ENCODE data around the gene AMZ1.
"Not testable (repeated sequence)": the region's sequence is repeated elsewhere in the genome, so short reads cannot be mapped to it uniquely, and the experiment has no call there.

The AMZ1 gene

GRCh38 chr7:2714636-2715035 lies 26.6 kb downstream of the AMZ1 start:
- DNase-seq, result no peak

GRCh38 chr7:2715341-2716231 lies 27.6 kb downstream of the AMZ1 start:
- DNase-seq, result peak; percentile 80

GRCh38 chr7:2716488-2716887 lies 28.5 kb downstream of the AMZ1 start:
- no peak for DNase-seq

- no peak for DNase-seq
These were observed 28.9 kb downstream of the AMZ1 start for GRCh38 chr7:2716906-2717292.

GRCh38 chr7:2717293-2718261 lies 29.6 kb downstream of the AMZ1 start:
- no peak for DNase-seq

GRCh38 chr7:2718296-2718965 lies 30.4 kb downstream of the AMZ1 start:
- DNase-seq, result no peak

GRCh38 chr7:2719007-2719406 lies 31.0 kb downstream of the AMZ1 start:
- DNase-seq, result no peak

- DNase-seq, result no peak
These were observed 32.0 kb downstream of the AMZ1 start for GRCh38 chr7:2720024-2720423.

GRCh38 chr7:2721842-2722241 lies 33.8 kb downstream of the AMZ1 start:
- DNase-seq, result no peak

- no peak for DNase-seq
These were observed 34.6 kb downstream of the AMZ1 start for GRCh38 chr7:2722591-2722990.

- DNase-seq, result no peak
These were observed 35.3 kb downstream of the AMZ1 start for GRCh38 chr7:2723138-2723850.

GRCh38 chr7:2724036-2724435 lies 36.0 kb downstream of the AMZ1 start:
- DNase-seq, result not testable (repeated sequence)

GRCh38 chr7:2724453-2725177 lies 36.6 kb downstream of the AMZ1 start:
- DNase-seq, result no peak

GRCh38 chr7:2725178-2726105 lies 37.4 kb downstream of the AMZ1 start:
- no peak for DNase-seq

- DNase-seq, result no peak
These were observed 38.5 kb downstream of the AMZ1 start for GRCh38 chr7:2726316-2727018.

GRCh38 chr7:2727206-2727605 lies 39.2 kb downstream of the AMZ1 start:
- not testable (repeated sequence) for DNase-seq

GRCh38 chr7:2728316-2729030 lies 40.5 kb downstream of the AMZ1 start:
- peak; percentile 66 for DNase-seq

- no peak for DNase-seq
These were observed 41.3 kb downstream of the AMZ1 start for GRCh38 chr7:2729031-2729892.
